A673 (cell line): Measurements from ENCODE around the gene ZP3. TPM values are rescaled to one million over a fixed set of nuclear protein-coding genes. Genes with fewer than 3 reads are reported as not detected.
"Not testable (repeated sequence)": the region's sequence is repeated elsewhere in the genome, so short reads cannot be mapped to it uniquely, and the experiment has no call there.

Experiments used
- BruUV-seq: library from RNA; stranded (reverse); fragments of 400-500 nt; replicated peaks from 2 replicates; lab custom pipeline; 2021; lab: Mats Ljungman, UMichigan
- CTCF ChIA-PET: fragments of 300-600 bp; sonication (Branson Sonifier 250); formaldehyde crosslinking; loops from one replicate; lab custom pipeline; 2022; ENCODE audit warnings: antibody characterized with exemption; lab: Charles Lee
- POLR2A ChIA-PET: fragments of 300-600 bp; sonication (Branson Sonifier 250); formaldehyde crosslinking; loops from one replicate; lab custom pipeline; 2022; ENCODE audit warnings: antibody characterized with exemption; ENCODE audit not compliant: low non-redundant PET; lab: Charles Lee
- DNase-seq: peaks from one replicate; pipeline ENCODE4 v3.0.0-alpha.2; 2015; ENCODE audit warnings: low spot score
- H3K27ac ChIP-seq: fragments of 200-600 bp; sonication (generic); 2 replicates; pipeline ENCODE4 v1.5.1; 2016; ENCODE audit warnings: mixed run types, low read depth, mild to moderate bottlenecking, mixed read lengths, antibody characterized with exemption, low read length; ENCODE audit not compliant: poor library complexity, severe bottlenecking
- H3K27me3 ChIP-seq: fragments of 200-600 bp; sonication (generic); replicated peaks from 2 replicates; pipeline ENCODE4 v1.6.1; 2017; ENCODE audit warnings: mixed run types, low read depth, mild to moderate bottlenecking, mixed read lengths, antibody characterized with exemption, low read length; ENCODE audit not compliant: insufficient read depth, poor library complexity
- H3K36me3 ChIP-seq: fragments of 200-600 bp; sonication (generic); 2 replicates; pipeline ENCODE4 v1.6.1; 2016; ENCODE audit warnings: mixed run types, mild to moderate bottlenecking, mixed read lengths, antibody characterized with exemption, low read length; ENCODE audit not compliant: insufficient read depth, poor library complexity, severe bottlenecking
- H3K4me1 ChIP-seq: fragments of 200-600 bp; sonication (generic); 2 replicates; pipeline ENCODE4 v1.6.1; 2017; ENCODE audit warnings: mixed run types, mild to moderate bottlenecking, mixed read lengths, antibody characterized with exemption, low read length; ENCODE audit not compliant: insufficient read depth, poor library complexity, severe bottlenecking
- H3K4me3 ChIP-seq: fragments of 200-600 bp; sonication (generic); 2 replicates; pipeline ENCODE4 v1.5.1; 2016; ENCODE audit warnings: low read depth, mixed run types, mild to moderate bottlenecking, mixed read lengths, low read length; ENCODE audit not compliant: poor library complexity, severe bottlenecking
- H3K9me3 ChIP-seq: fragments of 200-600 bp; sonication (generic); 2 replicates; pipeline ENCODE4 v1.6.1; 2016; ENCODE audit warnings: mixed run types, low read depth, mild to moderate bottlenecking, mixed read lengths, antibody characterized with exemption, low read length; ENCODE audit not compliant: poor library complexity, severe bottlenecking
- intact Hi-C: fragments of 100-400 bp; cut with micrococcal nuclease; formaldehyde crosslinking; loops from one replicate; pipeline ENCODE4 v1.10.0; 2022; ENCODE audit not compliant: unreplicated experiment
- total RNA-seq: library from RNA; stranded (reverse); gene quantifications from 2 replicates; pipeline ENCODE4 v1.2.3, GENCODE V29; 2021

The ZP3 gene
- total RNA-seq, 1 experiment from 2014 or later: 9.4 TPM

GRCh38 chr7:76464959-76465358 is 40.2 kb downstream of the ZP3 start:
- H3K4me1 ChIP-seq, H3K27me3 ChIP-seq, H3K36me3 ChIP-seq, CTCF ChIA-PET, H3K9me3 ChIP-seq, H3K27ac ChIP-seq, H3K4me3 ChIP-seq, intact Hi-C loops, POLR2A ChIA-PET, BruUV-seq, DNase-seq: not testable (repeated sequence)

- intact Hi-C loops, DNase-seq, POLR2A ChIA-PET, H3K36me3 ChIP-seq, H3K27me3 ChIP-seq, H3K9me3 ChIP-seq, H3K4me1 ChIP-seq, CTCF ChIA-PET, H3K27ac ChIP-seq, BruUV-seq, H3K4me3 ChIP-seq: not testable (repeated sequence)
These were observed 41.2 kb downstream of the ZP3 start for GRCh38 chr7:76465950-76466349.

DNA sequence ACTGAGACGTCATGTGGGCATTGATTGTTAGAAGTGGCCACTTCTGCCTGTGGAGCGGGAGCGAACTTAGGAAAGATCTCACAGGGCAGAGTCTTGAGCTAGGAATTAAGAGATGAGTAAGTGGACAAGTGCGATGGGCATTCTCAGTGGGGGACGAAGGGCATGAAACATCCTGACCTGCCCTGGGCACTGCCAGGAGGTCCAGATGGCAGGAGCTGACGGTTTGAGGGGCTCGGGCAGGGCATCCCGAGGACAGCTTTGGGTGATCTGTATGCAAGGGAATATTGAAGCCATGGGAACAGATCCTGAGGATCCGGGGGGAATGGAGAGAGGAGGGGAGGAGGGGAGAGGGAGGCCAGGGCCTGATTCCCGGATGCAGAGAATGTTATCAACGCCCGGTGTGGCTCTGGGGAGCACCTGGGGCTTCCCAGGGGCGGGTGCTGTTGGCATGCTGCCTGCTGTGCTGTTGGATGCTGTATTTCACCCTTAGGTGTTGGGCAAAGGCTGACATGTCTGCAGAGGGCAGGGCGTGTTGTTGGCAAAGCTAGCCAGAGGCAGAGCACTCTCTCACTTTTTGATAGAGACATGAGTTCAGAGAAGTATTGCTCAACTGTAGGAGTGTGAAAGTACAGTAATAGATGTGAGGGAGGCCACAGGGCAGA is 43.1 kb downstream of the ZP3 start:
- H3K36me3 ChIP-seq, DNase-seq, H3K27me3 ChIP-seq, intact Hi-C loops, H3K9me3 ChIP-seq, H3K4me3 ChIP-seq, CTCF ChIA-PET, POLR2A ChIA-PET, H3K27ac ChIP-seq, BruUV-seq, H3K4me1 ChIP-seq: not testable (repeated sequence)

DNA sequence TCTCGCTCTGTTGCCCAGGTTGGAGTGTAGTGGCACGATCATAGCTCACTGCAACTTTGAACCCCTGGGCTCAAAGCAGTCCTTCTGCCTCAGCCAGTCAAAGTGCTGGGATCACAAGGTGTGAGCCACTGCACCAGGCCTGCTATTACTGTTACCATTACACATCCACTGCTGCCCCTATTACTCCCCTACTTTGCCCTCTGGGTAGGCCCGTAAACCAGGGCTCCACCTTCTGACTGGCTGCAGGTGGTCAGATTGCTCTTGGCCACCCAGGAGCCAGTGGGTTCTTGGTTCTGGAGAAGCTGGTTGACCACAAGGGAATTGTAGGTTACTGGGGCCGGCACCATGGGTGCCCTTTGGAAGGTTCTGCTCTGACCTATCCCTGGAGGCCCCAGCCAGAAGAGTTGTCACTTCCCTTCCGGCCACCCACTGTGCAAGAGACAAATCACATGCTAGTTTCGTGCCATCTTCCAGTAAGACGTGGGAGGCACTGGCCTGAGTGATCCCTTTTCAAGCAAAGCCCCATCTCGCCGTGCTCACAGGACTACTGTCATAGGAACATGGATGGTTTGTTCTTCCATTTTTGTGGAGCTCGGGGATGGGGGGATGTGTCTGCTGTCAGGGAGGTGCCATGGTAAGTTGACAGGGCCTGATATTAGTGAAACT is 46.9 kb downstream of the ZP3 start:
- POLR2A ChIA-PET, H3K9me3 ChIP-seq, intact Hi-C loops, H3K36me3 ChIP-seq, DNase-seq, H3K4me3 ChIP-seq, H3K4me1 ChIP-seq, H3K27me3 ChIP-seq, CTCF ChIA-PET, BruUV-seq, H3K27ac ChIP-seq: not testable (repeated sequence)

- intact Hi-C loops, H3K9me3 ChIP-seq, CTCF ChIA-PET, H3K4me3 ChIP-seq, H3K27ac ChIP-seq, DNase-seq, H3K27me3 ChIP-seq, POLR2A ChIA-PET, H3K4me1 ChIP-seq, H3K36me3 ChIP-seq, BruUV-seq: not testable (repeated sequence)
These were observed 48.3 kb downstream of the ZP3 start for GRCh38 chr7:76473097-76473496.

GRCh38 chr7:76476280-76476679 is 51.5 kb downstream of the ZP3 start:
- DNase-seq, H3K9me3 ChIP-seq, BruUV-seq, H3K27me3 ChIP-seq, H3K4me1 ChIP-seq, intact Hi-C loops, H3K4me3 ChIP-seq, POLR2A ChIA-PET, H3K27ac ChIP-seq, H3K36me3 ChIP-seq, CTCF ChIA-PET: not testable (repeated sequence)

DNA sequence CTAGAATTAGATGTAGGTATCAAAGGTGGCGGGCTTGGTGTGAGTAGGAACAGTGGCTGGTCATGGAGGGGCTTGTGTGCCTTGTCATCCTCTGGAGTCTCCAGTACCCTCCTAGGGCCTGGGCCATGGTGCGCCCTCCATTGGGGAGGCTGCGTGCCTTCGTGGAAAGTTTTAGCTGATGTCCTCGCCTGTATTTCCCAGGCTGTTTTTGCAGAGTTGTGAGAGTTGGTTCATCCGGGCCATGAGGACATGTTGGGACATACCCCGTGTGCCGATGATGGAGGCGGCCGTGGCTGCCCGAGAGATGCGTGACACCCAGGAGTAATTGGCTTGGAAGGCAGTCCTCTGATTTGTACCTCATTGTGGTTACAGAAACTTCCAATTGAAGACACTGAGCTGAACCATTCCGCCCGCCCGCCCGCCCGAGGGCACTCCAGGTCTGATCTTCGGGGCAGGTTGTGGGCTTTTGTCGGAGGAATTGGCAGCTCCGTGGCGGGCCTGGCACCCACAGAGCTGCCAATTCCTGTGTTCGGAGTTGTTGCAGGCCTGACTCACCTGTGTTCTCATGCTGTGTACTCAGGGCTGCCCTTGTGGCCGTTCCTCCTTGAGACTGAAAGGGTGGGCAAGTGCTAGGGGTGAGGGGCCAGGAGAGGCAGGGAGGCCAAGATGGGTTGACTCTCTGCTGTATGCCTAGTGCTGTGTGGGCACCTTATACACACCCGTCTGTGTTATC is 52.2 kb downstream of the ZP3 start:
- H3K9me3 ChIP-seq, intact Hi-C loops, H3K4me1 ChIP-seq, DNase-seq, H3K27ac ChIP-seq, H3K4me3 ChIP-seq, BruUV-seq, H3K36me3 ChIP-seq, H3K27me3 ChIP-seq, POLR2A ChIA-PET, CTCF ChIA-PET: not testable (repeated sequence)
